GM21825 (cell line): ENCODE results near the gene LGALS14.
A peak's percentile ranks its signal among the peaks of the same experiment; 100 is the strongest.
"Not testable (repeated sequence)": the region's sequence is repeated elsewhere in the genome, so short reads cannot be mapped to it uniquely, and the experiment has no call there.

Experiments
- ATAC-seq: cut with Tn5 transposase; IDR thresholded peaks from one replicate; pipeline ENCODE4 v1.9.1; 2021; ENCODE audit warnings: mild to moderate bottlenecking, moderate library complexity; ENCODE audit not compliant: unreplicated experiment

Gene LGALS14

GRCh38 chr19:39704181-39705044, at the start of gene LGALS14:
LGALS14 (plus strand) TSS chr19:39704481; CDS start chr19:39704529, 48 bp downstream.
- ATAC-seq, result no peak

GRCh38 chr19:39655613-39656012, 48.7 kb upstream of the LGALS14 start, which contains the start of gene LGALS16:
LGALS16 (plus strand) TSS chr19:39655913; CDS start chr19:39655962, 49 bp downstream.
- no peak for ATAC-seq

GRCh38 chr19:39659791-39660190, 44.5 kb upstream of the LGALS14 start:
- ATAC-seq, result no peak

GRCh38 chr19:39660661-39661060, 43.6 kb upstream of the LGALS14 start:
- no peak for ATAC-seq

- no peak for ATAC-seq
Observed at GRCh38 chr19:39661565-39661964, 42.7 kb upstream of the LGALS14 start.

GRCh38 chr19:39669860-39670259, 34.4 kb upstream of the LGALS14 start:
- not testable (repeated sequence) for ATAC-seq

GRCh38 chr19:39670998-39671397, 33.3 kb upstream of the LGALS14 start:
- ATAC-seq, result no peak

GRCh38 chr19:39671739-39672363, 32.4 kb upstream of the LGALS14 start:
- ATAC-seq, result no peak

GRCh38 chr19:39672473-39672872, 31.8 kb upstream of the LGALS14 start:
- no peak for ATAC-seq

GRCh38 chr19:39673862-39674261, 30.4 kb upstream of the LGALS14 start:
- ATAC-seq, result not testable (repeated sequence)

GRCh38 chr19:39676004-39676403, 28.3 kb upstream of the LGALS14 start:
- ATAC-seq, result no peak

GRCh38 chr19:39677961-39678889, 26.1 kb upstream of the LGALS14 start:
- no peak for ATAC-seq

GRCh38 chr19:39679056-39679790, 25.1 kb upstream of the LGALS14 start:
- peak; percentile 49 for ATAC-seq

GRCh38 chr19:39679791-39680168, 24.5 kb upstream of the LGALS14 start:
- peak; percentile 20 for ATAC-seq

GRCh38 chr19:39680593-39680992, 23.7 kb upstream of the LGALS14 start:
- no peak for ATAC-seq

GRCh38 chr19:39681416-39681815, 22.9 kb upstream of the LGALS14 start:
- ATAC-seq, result no peak

GRCh38 chr19:39684267-39684666, 20.0 kb upstream of the LGALS14 start:
- no peak for ATAC-seq

GRCh38 chr19:39686739-39687138, 17.5 kb upstream of the LGALS14 start:
- no peak for ATAC-seq

- ATAC-seq, result not testable (repeated sequence)
Observed at GRCh38 chr19:39688637-39689036, 15.6 kb upstream of the LGALS14 start.

- no peak for ATAC-seq
Observed at GRCh38 chr19:39692166-39692565, 12.1 kb upstream of the LGALS14 start.
